ENCODE results near the gene TMEM120B.
"Not testable (repeated sequence)": the region's sequence is repeated elsewhere in the genome, so short reads cannot be mapped to it uniquely, and the experiment has no call there.

The TMEM120B gene

DNA sequence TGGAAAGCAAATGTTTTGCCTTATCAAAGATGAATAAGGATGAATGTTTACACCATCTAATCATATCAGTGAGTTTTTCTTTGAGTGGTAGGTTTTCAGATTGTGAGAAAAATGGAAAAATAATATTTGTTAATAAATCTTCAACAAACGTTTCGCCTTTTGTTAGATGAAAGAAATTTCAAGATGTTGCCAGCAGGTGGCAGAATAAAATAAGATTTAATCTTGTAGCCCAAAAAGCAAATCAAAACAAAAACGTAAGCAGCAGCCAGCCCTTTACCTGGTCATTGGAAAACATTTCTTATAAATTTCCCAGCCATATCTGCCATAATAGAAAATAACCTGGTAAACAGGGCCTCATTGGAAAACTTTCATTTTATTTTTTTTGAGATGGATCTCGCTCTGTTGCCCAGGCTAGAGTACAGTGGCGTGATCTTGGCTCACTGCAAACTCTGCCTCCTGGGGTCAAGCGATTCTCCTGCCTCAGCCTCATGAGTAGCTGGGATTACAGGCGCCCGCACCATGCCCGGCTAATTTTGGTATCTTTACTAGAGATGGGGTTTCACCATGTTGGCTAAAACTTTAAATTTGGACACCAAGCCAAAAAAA lies 15.4 kb upstream of the TMEM120B start:
- Histone ChIP-seq H3K9ac (ENCODE audit: low read length) (no peak overlapping the region), H4K20me1 (ENCODE audit: insufficient read depth, low read length) (no peaks in the 10 kb centered on the region), H3K27me3 (ENCODE audit: insufficient read depth, low read length) (no peaks in the 10 kb centered on the region), H3K4me2 (ENCODE audit: low read length) (peak overlapping the region; percentile 43; the same call in 1 of the 2 replicates), H3K27ac (ENCODE audit: low read depth, low read length, poor library complexity, severe bottlenecking) (no peak overlapping the region), H3K4me3 (ENCODE audit: low read depth, low read length, poor library complexity, severe bottlenecking) (no peak overlapping the region), H3K79me2 (ENCODE audit: insufficient read depth, low read length) (no peaks in the 10 kb centered on the region), H3F3A (ENCODE audit: insufficient read depth, low read length) (no peaks in the 10 kb centered on the region), H3K9me2 (ENCODE audit: low read depth, low read length) (no peaks in the 10 kb centered on the region), H3K4me1 (ENCODE audit: insufficient read depth, low read length, severe bottlenecking) (peaks cover 4% of the 10 kb centered on the region), H3K9me3 (ENCODE audit: low read length) (no peaks in the 10 kb centered on the region), H3K36me3 (ENCODE audit: insufficient read depth, low read length) (no peaks in the 10 kb centered on the region), H2AFZ (ENCODE audit: low read length) (no peak overlapping the region)
- TF ChIP-seq EZH2 (IDR thresholded peaks at IDR 0.05; ENCODE audit: borderline replicate concordance, low read length), result no peak
- TF ChIP-seq, protein P1, sequence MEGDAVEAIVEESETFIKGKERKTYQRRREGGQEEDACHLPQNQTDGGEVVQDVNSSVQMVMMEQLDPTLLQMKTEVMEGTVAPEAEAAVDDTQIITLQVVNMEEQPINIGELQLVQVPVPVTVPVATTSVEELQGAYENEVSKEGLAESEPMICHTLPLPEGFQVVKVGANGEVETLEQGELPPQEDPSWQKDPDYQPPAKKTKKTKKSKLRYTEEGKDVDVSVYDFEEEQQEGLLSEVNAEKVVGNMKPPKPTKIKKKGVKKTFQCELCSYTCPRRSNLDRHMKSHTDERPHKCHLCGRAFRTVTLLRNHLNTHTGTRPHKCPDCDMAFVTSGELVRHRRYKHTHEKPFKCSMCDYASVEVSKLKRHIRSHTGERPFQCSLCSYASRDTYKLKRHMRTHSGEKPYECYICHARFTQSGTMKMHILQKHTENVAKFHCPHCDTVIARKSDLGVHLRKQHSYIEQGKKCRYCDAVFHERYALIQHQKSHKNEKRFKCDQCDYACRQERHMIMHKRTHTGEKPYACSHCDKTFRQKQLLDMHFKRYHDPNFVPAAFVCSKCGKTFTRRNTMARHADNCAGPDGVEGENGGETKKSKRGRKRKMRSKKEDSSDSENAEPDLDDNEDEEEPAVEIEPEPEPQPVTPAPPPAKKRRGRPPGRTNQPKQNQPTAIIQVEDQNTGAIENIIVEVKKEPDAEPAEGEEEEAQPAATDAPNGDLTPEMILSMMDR (IDR thresholded peaks at IDR 0.05; ENCODE audit: low read length), result peak; percentile 62

DNA sequence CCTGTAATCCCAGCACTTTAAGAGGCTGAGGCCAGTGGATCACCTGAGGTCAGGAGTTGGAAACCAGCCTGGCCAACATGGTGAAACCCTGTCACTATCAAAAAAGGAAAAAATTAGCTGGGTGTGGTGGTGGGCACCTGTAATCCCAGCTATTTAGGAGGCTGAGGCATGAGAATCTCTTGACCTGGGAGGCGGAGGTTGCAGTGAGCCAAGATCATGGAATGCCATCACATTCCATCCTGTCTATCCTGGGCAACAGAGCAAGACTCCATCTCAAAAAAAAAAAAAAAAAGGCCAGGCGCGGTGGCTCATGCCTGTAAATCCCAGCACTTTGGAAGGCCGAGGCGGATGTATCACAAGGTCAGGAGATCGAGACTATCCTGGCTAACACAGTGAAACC lies 14.7 kb upstream of the TMEM120B start:
- not testable (repeated sequence) for H2AFZ ChIP-seq (ENCODE audit: low read length); H3K27ac ChIP-seq (ENCODE audit: low read depth, low read length, poor library complexity, severe bottlenecking); H3K4me1 ChIP-seq (ENCODE audit: insufficient read depth, low read length, severe bottlenecking); H3K9me2 ChIP-seq (ENCODE audit: low read depth, low read length); H3K79me2 ChIP-seq (ENCODE audit: insufficient read depth, low read length); H3K9me3 ChIP-seq (ENCODE audit: low read length); H3F3A ChIP-seq (ENCODE audit: insufficient read depth, low read length); H3K4me3 ChIP-seq (ENCODE audit: low read depth, low read length, poor library complexity, severe bottlenecking); H3K9ac ChIP-seq (ENCODE audit: low read length); H3K36me3 ChIP-seq (ENCODE audit: insufficient read depth, low read length); H3K4me2 ChIP-seq (ENCODE audit: low read length); H4K20me1 ChIP-seq (ENCODE audit: insufficient read depth, low read length); H3K27me3 ChIP-seq (ENCODE audit: insufficient read depth, low read length)

DNA sequence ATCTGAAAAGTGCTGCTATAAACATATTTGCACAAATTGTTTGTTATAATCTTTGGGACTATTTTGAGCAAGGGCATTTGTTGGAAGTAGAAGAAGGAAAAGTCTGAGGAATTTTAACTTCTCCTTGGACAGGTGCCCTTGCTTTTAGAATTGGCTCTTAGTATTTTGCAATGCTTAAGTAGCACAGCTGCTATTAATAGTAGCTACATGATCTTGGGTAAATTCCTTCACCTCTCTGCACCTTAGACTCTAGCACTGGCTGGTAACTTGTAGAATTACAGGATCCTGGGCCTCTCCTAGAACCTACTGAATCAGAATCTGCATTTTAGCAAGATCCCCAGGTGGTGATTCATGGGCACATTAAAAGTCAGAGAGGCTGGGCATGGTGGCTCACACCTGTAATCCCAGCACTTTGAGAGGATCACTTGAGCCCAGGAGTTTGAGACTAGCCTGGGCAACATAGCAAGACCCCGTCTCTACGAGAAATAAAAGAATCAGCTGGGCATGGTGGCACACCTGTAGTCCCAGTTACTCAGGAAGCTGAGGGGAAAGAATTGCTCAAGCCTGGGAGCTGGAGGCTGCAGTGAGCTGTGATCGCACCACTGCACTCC lies 10.8 kb upstream of the TMEM120B start:
- Histone ChIP-seq H3K9ac (ENCODE audit: low read length) (no peak overlapping the region), H3K27me3 (ENCODE audit: insufficient read depth, low read length) (no peaks in the 10 kb centered on the region), H3K9me3 (ENCODE audit: low read length) (no peaks in the 10 kb centered on the region), H3K36me3 (ENCODE audit: insufficient read depth, low read length) (no peaks in the 10 kb centered on the region; the same call in 1 of the 2 replicates), H3K4me2 (ENCODE audit: low read length) (no peak overlapping the region), H2AFZ (ENCODE audit: low read length) (no peak overlapping the region), H3K27ac (ENCODE audit: low read depth, low read length, poor library complexity, severe bottlenecking) (no peak overlapping the region), H3K4me1 (ENCODE audit: insufficient read depth, low read length, severe bottlenecking) (peaks cover 4% of the 10 kb centered on the region), H3K9me2 (ENCODE audit: low read depth, low read length) (no peaks in the 10 kb centered on the region), H3F3A (ENCODE audit: insufficient read depth, low read length) (no peaks in the 10 kb centered on the region), H3K79me2 (ENCODE audit: insufficient read depth, low read length) (no peaks in the 10 kb centered on the region), H4K20me1 (ENCODE audit: insufficient read depth, low read length) (no peaks in the 10 kb centered on the region), H3K4me3 (ENCODE audit: low read depth, low read length, poor library complexity, severe bottlenecking) (no peak overlapping the region)
- TF ChIP-seq EZH2 (IDR thresholded peaks at IDR 0.05; ENCODE audit: borderline replicate concordance, low read length), result no peak
- TF ChIP-seq, protein P1 (IDR thresholded peaks at IDR 0.05; ENCODE audit: low read length), result no peak

DNA sequence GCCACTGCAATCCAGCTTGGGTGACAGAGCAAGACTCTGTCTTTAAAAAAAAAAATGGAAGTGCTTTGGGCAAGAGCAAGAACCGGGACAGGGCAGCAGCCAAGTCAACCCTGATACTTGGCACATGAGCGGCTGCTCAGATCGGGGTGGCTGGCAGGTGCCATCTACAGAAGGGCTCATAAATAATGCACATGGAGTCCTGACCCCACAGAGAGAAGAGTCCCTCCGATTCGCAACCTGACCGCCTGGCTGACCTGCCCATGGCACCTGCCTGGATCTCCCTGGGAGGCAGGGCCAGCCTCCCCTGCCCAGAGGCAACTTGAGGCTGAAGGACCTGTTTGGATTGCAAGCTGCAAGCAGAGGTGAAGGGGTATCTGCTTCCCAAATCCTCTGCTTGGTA lies 9.6 kb upstream of the TMEM120B start:
- H2AFZ ChIP-seq (ENCODE audit: low read length), result no peak overlapping the region
- H3K9me2 ChIP-seq (ENCODE audit: low read depth, low read length), result no peaks in the 10 kb centered on the region
- no peaks in the 10 kb centered on the region for H3K4me1 ChIP-seq (ENCODE audit: insufficient read depth, low read length, severe bottlenecking)
- no peak overlapping the region for H3K27ac ChIP-seq (ENCODE audit: low read depth, low read length, poor library complexity, severe bottlenecking)
- no peak for TF ChIP-seq EZH2 (IDR thresholded peaks at IDR 0.05; ENCODE audit: borderline replicate concordance, low read length)
- H3K36me3 ChIP-seq (ENCODE audit: insufficient read depth, low read length), result no peaks in the 10 kb centered on the region; the same call in 1 of the 2 replicates
- H3K27me3 ChIP-seq (ENCODE audit: insufficient read depth, low read length), result no peaks in the 10 kb centered on the region
- no peaks in the 10 kb centered on the region for H3F3A ChIP-seq (ENCODE audit: insufficient read depth, low read length)
- no peak overlapping the region for H3K4me3 ChIP-seq (ENCODE audit: low read depth, low read length, poor library complexity, severe bottlenecking)
- no peak overlapping the region for H3K4me2 ChIP-seq (ENCODE audit: low read length)
- no peaks in the 10 kb centered on the region for H4K20me1 ChIP-seq (ENCODE audit: insufficient read depth, low read length)
- no peaks in the 10 kb centered on the region for H3K79me2 ChIP-seq (ENCODE audit: insufficient read depth, low read length)
- no peak overlapping the region for H3K9ac ChIP-seq (ENCODE audit: low read length)
- H3K9me3 ChIP-seq (ENCODE audit: low read length), result no peaks in the 10 kb centered on the region

All from OCI-LY1 (cell line).